CD4-positive, alpha-beta T cell (primary cell): ENCODE measurements around the gene SDK1. TPM values are rescaled to one million over a fixed set of nuclear protein-coding genes. Genes with fewer than 3 reads are reported as not detected.

ENCODE experiments used
- ATAC-seq: fragments of 200-7000 bp; cut with Tn5 transposase; one replicate; pipeline ENCODE4 v1.10.0; 2022; ENCODE audit warnings: mild to moderate bottlenecking; ENCODE audit not compliant: poor library complexity
- CTCF ChIA-PET: fragments of 350-600 bp; sonication (Branson Sonifier 250); formaldehyde crosslinking; loops from one replicate; lab custom pipeline; 2021; ENCODE audit warnings: antibody characterized with exemption, inconsistent platforms; lab: Charles Lee
- POLR2A ChIA-PET: fragments of 350-600 bp; sonication (Branson Sonifier 250); formaldehyde crosslinking; loops from one replicate; lab custom pipeline; 2021; ENCODE audit warnings: antibody characterized with exemption, inconsistent platforms; lab: Charles Lee
- DNase-seq, 14 experiments: peaks; one replicate each; pipeline ENCODE4 v3.0.0-alpha.2; 2013 to 2020; ENCODE audit warnings: mixed read lengths in 2 of 14
- H3K27ac ChIP-seq, 2 donors: one replicate each; pipeline versions ENCODE4 v1.5.1 to v1.7.0; 2013; ENCODE audit warnings: low read length in 2 of 2, low read depth in 1 of 2, mild to moderate bottlenecking in 1 of 2
- H3K27me3 ChIP-seq, 2 experiments: 1 replicate in 1 of 2; 2 replicates in 1 of 2; pipeline versions ENCODE4 v1.6.1 to v1.7.0; 2013; ENCODE audit warnings: low read length in 2 of 2, control low read depth in 1 of 2, mild to moderate bottlenecking in 1 of 2, moderate library complexity in 1 of 2; ENCODE audit not compliant: insufficient read depth in 2 of 2, control insufficient read depth in 1 of 2
- H3K36me3 ChIP-seq: one replicate; pipeline ENCODE4 v1.6.1; 2013; ENCODE audit warnings: low read length, control low read depth; ENCODE audit not compliant: insufficient read depth
- H3K4me1 ChIP-seq: one replicate; pipeline ENCODE4 v1.6.1; 2013; ENCODE audit warnings: low read length, control low read depth; ENCODE audit not compliant: insufficient read depth
- H3K4me3 ChIP-seq: one replicate; pipeline ENCODE4 v1.5.1; 2013; ENCODE audit warnings: mild to moderate bottlenecking, low read length, moderate library complexity
- H3K9me3 ChIP-seq, 2 experiments: 1 replicate in 1 of 2; 2 replicates in 1 of 2; pipeline versions ENCODE4 v1.6.1 to v1.7.0; 2013; ENCODE audit warnings: low read length in 2 of 2, mild to moderate bottlenecking in 2 of 2, control low read depth in 1 of 2, moderate library complexity in 1 of 2; ENCODE audit not compliant: control insufficient read depth in 1 of 2, insufficient read depth in 1 of 2
- H3K27ac Mint-ChIP-seq: one replicate; pipeline ENCODE4 v1.8.0; 2020; ENCODE audit warnings: mixed read lengths
- H3K27me3 Mint-ChIP-seq: one replicate; pipeline ENCODE4 v1.8.0; 2021; ENCODE audit warnings: mixed read lengths
- H3K36me3 Mint-ChIP-seq: one replicate; pipeline ENCODE4 v1.8.0; 2021; ENCODE audit warnings: low read depth, mixed read lengths
- H3K4me1 Mint-ChIP-seq: one replicate; pipeline ENCODE4 v1.8.0; 2021; ENCODE audit warnings: low read depth, mixed read lengths
- H3K4me3 Mint-ChIP-seq: one replicate; pipeline ENCODE4 v1.8.0; 2020; ENCODE audit warnings: mild to moderate bottlenecking, mixed read lengths
- H3K9me3 Mint-ChIP-seq: one replicate; pipeline ENCODE4 v1.8.0; 2020; ENCODE audit warnings: mixed read lengths
- CTCF ChIP-seq: fragments of 200-600 bp; IDR thresholded peaks from one replicate; pipeline ENCODE4 v1.8.0; 2022; ENCODE audit warnings: antibody characterized with exemption, mild to moderate bottlenecking
- intact Hi-C, 2 experiments: fragments of 100-400 bp; cut with DNase I in 1 of 2; cut with micrococcal nuclease in 1 of 2; formaldehyde crosslinking; loops; one replicate each; pipeline versions ENCODE4 v1.15.1 to v1.9.0; 2023 to 2025; cut with DNase I, micrococcal nuclease
- total RNA-seq, 174 experiments: library from RNA in 2 of 174; stranded (reverse) in 2 of 174; gene quantifications; one replicate each; pipeline ENCODE4 v1.2.3 and lab custom pipeline; 2021 to 2026

Gene SDK1
- total RNA-seq, 2 experiments from 2014 or later = 1.1 to 1.3 TPM

GRCh38 chr7:3537210-3537875 lies 236.3 kb downstream of the SDK1 start:
- ChIA-PET CTCF (no interaction called here), POLR2A (no interaction called here)
- intact Hi-C loops = no loop called here
- Mint-ChIP-seq H3K9me3 (no peaks in the 10 kb centered on the region), H3K36me3 (no peaks in the 10 kb centered on the region), H3K4me3 (no peak overlapping the region), H3K27me3 (no peaks in the 10 kb centered on the region), H3K27ac (no peak overlapping the region), H3K4me1 (peaks cover 17% of the 10 kb centered on the region)
- TF ChIP-seq CTCF = no peak
- Histone ChIP-seq H3K27ac (no peak overlapping the region), H3K36me3 (no peaks in the 10 kb centered on the region), H3K9me3 (no peaks in the 10 kb centered on the region), H3K4me3 (no peak overlapping the region), H3K27me3 (no peaks in the 10 kb centered on the region), H3K4me1 (no peaks in the 10 kb centered on the region)
- DNase-seq = no peak
- no peak for ATAC-seq

- no peak for TF ChIP-seq CTCF
- peaks cover 10% of the 10 kb centered on the region for H3K4me1 Mint-ChIP-seq
- POLR2A ChIA-PET = no interaction called here
Measured at GRCh38 chr7:3538041-3538440, 237.0 kb downstream of the SDK1 start.

GRCh38 chr7:3540456-3541220 lies 239.6 kb downstream of the SDK1 start:
- Histone ChIP-seq H3K9me3 (no peaks in the 10 kb centered on the region), H3K27me3 (no peaks in the 10 kb centered on the region), H3K4me3 (no peak overlapping the region), H3K27ac (no peak overlapping the region), H3K36me3 (no peaks in the 10 kb centered on the region), H3K4me1 (no peaks in the 10 kb centered on the region)
- ChIA-PET CTCF (no interaction called here), POLR2A (no interaction called here)
- Mint-ChIP-seq H3K27ac (no peak overlapping the region), H3K4me3 (no peak overlapping the region), H3K27me3 (no peaks in the 10 kb centered on the region), H3K36me3 (no peaks in the 10 kb centered on the region), H3K4me1 (no peaks in the 10 kb centered on the region), H3K9me3 (no peaks in the 10 kb centered on the region)
- DNase-seq = no peak
- no peak for ATAC-seq
- no peak for TF ChIP-seq CTCF
- intact Hi-C loops = no loop called here

More at GRCh38 chr7:3538041-3538440, 237.0 kb downstream of the SDK1 start:
- H3K36me3 ChIP-seq = no peaks in the 10 kb centered on the region
- no peak overlapping the region for H3K4me3 ChIP-seq
- no peaks in the 10 kb centered on the region for H3K4me1 ChIP-seq
- H3K9me3 ChIP-seq = no peaks in the 10 kb centered on the region
- no peaks in the 10 kb centered on the region for H3K9me3 Mint-ChIP-seq
- CTCF ChIA-PET = no interaction called here
- no peak overlapping the region for H3K27ac ChIP-seq
- ATAC-seq (no peak), DNase-seq (no peak)
- H3K4me3 Mint-ChIP-seq = no peak overlapping the region
- no peaks in the 10 kb centered on the region for H3K36me3 Mint-ChIP-seq
- intact Hi-C loops = no loop called here
- no peak overlapping the region for H3K27ac Mint-ChIP-seq
- H3K27me3 ChIP-seq = no peaks in the 10 kb centered on the region
- no peaks in the 10 kb centered on the region for H3K27me3 Mint-ChIP-seq
